K562 (cell line): ENCODE results near the gene CBX4. TPM values are rescaled to one million over a fixed set of nuclear protein-coding genes. Genes with fewer than 3 reads are reported as not detected.
A peak's percentile ranks its signal among the peaks of the same experiment; 100 is the strongest.

ENCODE experiments used
- BCOR ChIP-seq: fragments of 450-650 bp; IDR thresholded peaks from 2 replicates; pipeline ENCODE4 v1.6.1; 2016
- BHLHE40 ChIP-seq: IDR thresholded peaks from 2 replicates; pipeline ENCODE4 v1.6.1; 2011; ENCODE audit warnings: low read length, improper control_type of control experiment
- CSDE1 ChIP-seq, 2 experiments: fragments of 450-650 bp; IDR thresholded peaks; 2 replicates each; pipeline ENCODE4 v1.6.1; 2016; ENCODE audit warnings: mild to moderate bottlenecking in 1 of 2
- E2F3 ChIP-seq: fragments of 250-450 bp; sonication (Bioruptor Pico); IDR thresholded peaks from 2 replicates; pipeline ENCODE4 v1.4.0; 2020; ENCODE audit warnings: mild to moderate bottlenecking
- HCFC1 ChIP-seq: IDR thresholded peaks from 2 replicates; pipeline ENCODE4 v1.6.1; 2012; ENCODE audit warnings: low read depth, low read length, improper control_type of control experiment
- HEY1 ChIP-seq: fragments of 250-450 bp; sonication (Bioruptor Pico); IDR thresholded peaks from 2 replicates; pipeline ENCODE4 v1.5.0; 2020; ENCODE audit warnings: mild to moderate bottlenecking, moderate library complexity, borderline replicate concordance
- MXD1 ChIP-seq: fragments of 250-450 bp; sonication (Bioruptor Pico); IDR thresholded peaks from 2 replicates; pipeline ENCODE4 v1.8.0; 2021; ENCODE audit warnings: borderline replicate concordance, mild to moderate bottlenecking, moderate library complexity; ENCODE audit not compliant: poor library complexity, severe bottlenecking
- NR2C2 ChIP-seq, 2 experiments: fragments of 200-800 bp in 1 of 2; sonication (Bioruptor generic) in 1 of 2; sonication (generic) in 1 of 2; formaldehyde crosslinking in 1 of 2; IDR thresholded peaks; 2 replicates each; pipeline versions ENCODE4 v1.6.1 to v1.8.0; 2016 to 2022; ENCODE audit warnings: mild to moderate bottlenecking in 1 of 2, missing compliant biosample characterization in 1 of 2, missing genetic modification characterization in 1 of 2, missing genetic modification reagents in 1 of 2
- POLR2B ChIP-seq: fragments of 450-650 bp; IDR thresholded peaks from 2 replicates; pipeline ENCODE4 v1.6.1; 2018; ENCODE audit warnings: low read depth; ENCODE audit not compliant: partially characterized antibody
- TAF1 ChIP-seq: IDR thresholded peaks from 2 replicates; pipeline ENCODE4 v1.6.1; 2011; ENCODE audit warnings: mild to moderate bottlenecking, low read length, moderate library complexity; ENCODE audit not compliant: insufficient read depth, control insufficient read depth, severe bottlenecking; ENCODE audit errors: extremely low read depth
- TEAD4 ChIP-seq, 2 experiments: sonication (generic) in 1 of 2; formaldehyde crosslinking in 1 of 2; IDR thresholded peaks; 2 replicates each; pipeline versions ENCODE4 v1.6.1 to v1.8.0; 2012 to 2022; ENCODE audit warnings: borderline replicate concordance in 1 of 2, inconsistent platforms in 1 of 2, low read length in 1 of 2, mild to moderate bottlenecking in 1 of 2, missing genetic modification reagents in 1 of 2
- ZNF444 ChIP-seq: fragments of 250-450 bp; sonication (Bioruptor Pico); IDR thresholded peaks from 2 replicates; pipeline ENCODE4 v1.4.0; 2020; ENCODE audit warnings: mild to moderate bottlenecking, moderate library complexity
- ZNF655 ChIP-seq: fragments of 250-450 bp; sonication (Bioruptor Pico); IDR thresholded peaks from 2 replicates; pipeline ENCODE4 v1.5.0; 2021
- polyA plus RNA-seq, 8 experiments: library from polyadenylated mRNA; depleted of rRNA in 4 of 8; stranded (reverse) in 5 of 8; unstranded in 3 of 8; fragments of >200 nt; fragmentation: Nextera tagmentation in 2 of 8; fragmentation: Illumina TruSeq in 1 of 8; extraction: Ambion mirVana in 2 of 8; extraction: Trizol in 1 of 8; gene quantifications; 2 replicates each; pipeline versions ENCODE4 v1.2.1 to v1.2.3, GENCODE V29; 2011 to 2014; ENCODE audit warnings: inconsistent platforms in 1 of 8, missing spikeins in 1 of 8
- total RNA-seq, 7 experiments: library from RNA; depleted of rRNA in 6 of 7; stranded (reverse); fragments of >200 nt in 6 of 7; fragmentation: Illumina TruSeq in 2 of 7; extraction: Trizol in 2 of 7; gene quantifications; 2 replicates each; pipeline versions ENCODE4 v1.2.1 to v1.2.3, GENCODE V29; 2011 to 2021; ENCODE audit warnings: low replicate concordance in 1 of 7
- TF ChIP-seq, protein P1 (sequence below): fragments of 250-450 bp; sonication (Bioruptor Pico); IDR thresholded peaks from 2 replicates; pipeline ENCODE4 v1.9.0; 2021; ENCODE audit warnings: mild to moderate bottlenecking, inconsistent platforms

The CBX4 gene
- total and polyA plus RNA-seq, 9 of the 15 experiments (the other 6 are each of a cell fraction or from before 2014, with no cell fraction given) = 0.98 to 50.5 (median 10.0) TPM

- no peak for TF ChIP-seq HEY1 (CRISPR knock-in tag)
- no peak for TF ChIP-seq ZNF444
- peak in 1 of 2 experiments; percentile 62; a peak in 1 of 4 replicates for TF ChIP-seq CSDE1 (IDR thresholded peaks at IDR 0.05)
- TF ChIP-seq TEAD4 (IDR thresholded peaks at IDR 0.05; ENCODE audit: low read length) = peak; percentile 54
- TF ChIP-seq TEAD4 (CRISPR knock-in tag; IDR thresholded peaks at IDR 0.05; ENCODE audit: borderline replicate concordance) = no peak
- no peak for TF ChIP-seq NR2C2 (CRISPR knock-in tag; IDR thresholded peaks at IDR 0.05)
- TF ChIP-seq NR2C2 (tag; IDR thresholded peaks at IDR 0.05) = peak; percentile 37; the same call in 1 of the 2 replicates
- TF ChIP-seq, protein P1, sequence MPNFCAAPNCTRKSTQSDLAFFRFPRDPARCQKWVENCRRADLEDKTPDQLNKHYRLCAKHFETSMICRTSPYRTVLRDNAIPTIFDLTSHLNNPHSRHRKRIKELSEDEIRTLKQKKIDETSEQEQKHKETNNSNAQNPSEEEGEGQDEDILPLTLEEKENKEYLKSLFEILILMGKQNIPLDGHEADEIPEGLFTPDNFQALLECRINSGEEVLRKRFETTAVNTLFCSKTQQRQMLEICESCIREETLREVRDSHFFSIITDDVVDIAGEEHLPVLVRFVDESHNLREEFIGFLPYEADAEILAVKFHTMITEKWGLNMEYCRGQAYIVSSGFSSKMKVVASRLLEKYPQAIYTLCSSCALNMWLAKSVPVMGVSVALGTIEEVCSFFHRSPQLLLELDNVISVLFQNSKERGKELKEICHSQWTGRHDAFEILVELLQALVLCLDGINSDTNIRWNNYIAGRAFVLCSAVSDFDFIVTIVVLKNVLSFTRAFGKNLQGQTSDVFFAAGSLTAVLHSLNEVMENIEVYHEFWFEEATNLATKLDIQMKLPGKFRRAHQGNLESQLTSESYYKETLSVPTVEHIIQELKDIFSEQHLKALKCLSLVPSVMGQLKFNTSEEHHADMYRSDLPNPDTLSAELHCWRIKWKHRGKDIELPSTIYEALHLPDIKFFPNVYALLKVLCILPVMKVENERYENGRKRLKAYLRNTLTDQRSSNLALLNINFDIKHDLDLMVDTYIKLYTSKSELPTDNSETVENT = no peak; the same call in 1 of the 2 replicates
- TF ChIP-seq TAF1 = peak; percentile 21
- no peak for TF ChIP-seq MXD1 (CRISPR knock-in tag)
- peak; percentile 60 for TF ChIP-seq POLR2B
- TF ChIP-seq BHLHE40 = peak; percentile 32
- TF ChIP-seq E2F3 = peak; percentile 47; the same call in 1 of the 2 replicates
- TF ChIP-seq HCFC1 = peak; percentile 36; the same call in 1 of the 2 replicates
- TF ChIP-seq BCOR = 0 out of 2 replicates have a peak, but pooled peaks have one; percentile 16
- no peak for TF ChIP-seq ZNF655 (CRISPR knock-in tag)
These were observed 42.3 kb downstream of the CBX4 start, which contains the start of gene CBX8 (continued) for GRCh38 chr17:79796763-79797491.
